WTC11 (cell line): ENCODE results near the gene FAM78B. TPM values are rescaled to one million over a fixed set of nuclear protein-coding genes. Genes with fewer than 3 reads are reported as not detected.

ENCODE experiments used
- ATAC-seq: fragments of 200-7000 bp; cut with Tn5 transposase; 2 replicates; pipeline ENCODE4 v1.10.0; 2021; ENCODE audit warnings: mild to moderate bottlenecking, moderate library complexity
- CTCF ChIA-PET: fragments of 300-600 bp; sonication (Branson Sonifier 250); formaldehyde crosslinking; loops from one replicate; lab custom pipeline; 2021; ENCODE audit warnings: antibody characterized with exemption; lab: Charles Lee
- POLR2A ChIA-PET: fragments of 350-600 bp; sonication (Branson Sonifier 250); formaldehyde crosslinking; loops from one replicate; lab custom pipeline; 2021; ENCODE audit warnings: antibody characterized with exemption; lab: Charles Lee
- DNase-seq: peaks from one replicate; pipeline ENCODE4 v3.0.0; 2021; ENCODE audit warnings: low spot score
- H3K27ac Mint-ChIP-seq: 2 replicates; pipeline ENCODE4 v1.8.0; 2021; ENCODE audit warnings: mixed read lengths
- H3K27me3 Mint-ChIP-seq: 2 replicates; pipeline ENCODE4 v1.8.0; 2021; ENCODE audit warnings: low read depth, mild to moderate bottlenecking, moderate library complexity, mixed read lengths
- H3K36me3 Mint-ChIP-seq: 2 replicates; pipeline ENCODE4 v1.8.0; 2021; ENCODE audit warnings: mixed read lengths
- H3K4me1 Mint-ChIP-seq: 2 replicates; pipeline ENCODE4 v1.8.0; 2022; ENCODE audit warnings: mixed read lengths
- H3K4me3 Mint-ChIP-seq: 2 replicates; pipeline ENCODE4 v1.8.0; 2021; ENCODE audit warnings: mild to moderate bottlenecking, moderate library complexity, mixed read lengths
- H3K9me3 Mint-ChIP-seq: 2 replicates; pipeline ENCODE4 v1.8.0; 2021; ENCODE audit warnings: mixed read lengths
- CDX4 ChIP-seq: fragments of 250-450 bp; sonication (Bioruptor Pico); IDR thresholded peaks from 2 replicates; pipeline ENCODE4 v1.9.0; 2021; ENCODE audit warnings: moderate library complexity, mild to moderate bottlenecking, inconsistent platforms, borderline replicate concordance
- FOXP4 ChIP-seq: sonication (generic); formaldehyde crosslinking; IDR thresholded peaks from 2 replicates; pipeline ENCODE4 v1.8.0; 2022; ENCODE audit warnings: mild to moderate bottlenecking, missing genetic modification reagents
- GABPB1 ChIP-seq: sonication (generic); formaldehyde crosslinking; IDR thresholded peaks from 2 replicates; pipeline ENCODE4 v1.8.1; 2023; ENCODE audit warnings: mild to moderate bottlenecking, missing genetic modification reagents
- GRHL2 ChIP-seq: fragments of 250-450 bp; sonication (Bioruptor Pico); IDR thresholded peaks from 2 replicates; pipeline ENCODE4 v1.8.0; 2022; ENCODE audit warnings: mild to moderate bottlenecking, moderate library complexity; ENCODE audit not compliant: insufficient replicate concordance, severe bottlenecking
- IRF2 ChIP-seq: sonication (generic); formaldehyde crosslinking; IDR thresholded peaks from 2 replicates; pipeline ENCODE4 v1.8.0; 2022; ENCODE audit warnings: low read depth, missing genetic modification reagents, borderline replicate concordance
- KAT7 ChIP-seq: sonication (generic); formaldehyde crosslinking; IDR thresholded peaks from 2 replicates; pipeline ENCODE4 v1.8.1; 2023; ENCODE audit warnings: missing genetic modification reagents, mild to moderate bottlenecking, borderline replicate concordance
- MYBL2 ChIP-seq: sonication (generic); formaldehyde crosslinking; IDR thresholded peaks from 2 replicates; pipeline ENCODE4 v1.8.1; 2023; ENCODE audit warnings: mild to moderate bottlenecking, moderate library complexity, missing genetic modification reagents
- NFATC4 ChIP-seq: fragments of 250-450 bp; sonication (Bioruptor Pico); IDR thresholded peaks from 2 replicates; pipeline ENCODE4 v1.9.0; 2021; ENCODE audit warnings: mild to moderate bottlenecking
- NFE2L1 ChIP-seq: sonication (generic); formaldehyde crosslinking; IDR thresholded peaks from 2 replicates; pipeline ENCODE4 v1.8.1; 2023; ENCODE audit warnings: missing genetic modification reagents
- NR1H2 ChIP-seq: sonication (generic); formaldehyde crosslinking; IDR thresholded peaks from 2 replicates; pipeline ENCODE4 v1.9.0; 2021; ENCODE audit warnings: mild to moderate bottlenecking, moderate library complexity, missing genetic modification reagents
- NR3C1 ChIP-seq: sonication (generic); formaldehyde crosslinking; conservative IDR thresholded peaks from 2 replicates; pipeline ENCODE4 v1.8.1; 2023; ENCODE audit warnings: low read depth, mild to moderate bottlenecking, missing genetic modification reagents
- PRRX2 ChIP-seq: fragments of 250-450 bp; sonication (Bioruptor Pico); IDR thresholded peaks from 2 replicates; pipeline ENCODE4 v1.8.0; 2021; ENCODE audit warnings: mild to moderate bottlenecking
- RORB ChIP-seq: fragments of 250-450 bp; sonication (Bioruptor Pico); IDR thresholded peaks from 2 replicates; pipeline ENCODE4 v1.9.0; 2021; ENCODE audit warnings: mild to moderate bottlenecking
- SOX15 ChIP-seq: fragments of 250-450 bp; sonication (Bioruptor Pico); IDR thresholded peaks from 2 replicates; pipeline ENCODE4 v1.9.0; 2021; ENCODE audit warnings: mild to moderate bottlenecking
- TCF7 ChIP-seq: sonication (generic); formaldehyde crosslinking; IDR thresholded peaks from 2 replicates; pipeline ENCODE4 v1.8.0; 2022; ENCODE audit warnings: mild to moderate bottlenecking, low read depth, missing genetic modification reagents, moderate library complexity
- USF2 ChIP-seq: sonication (generic); formaldehyde crosslinking; IDR thresholded peaks from 2 replicates; pipeline ENCODE4 v1.8.1; 2023; ENCODE audit warnings: mild to moderate bottlenecking, missing genetic modification reagents, moderate library complexity
- ZNF121 ChIP-seq: sonication (generic); formaldehyde crosslinking; IDR thresholded peaks from 2 replicates; pipeline ENCODE4 v1.8.0; 2023; ENCODE audit warnings: missing genetic modification reagents
- total RNA-seq: library from RNA; stranded (reverse); gene quantifications from 3 replicates; pipeline ENCODE4 v1.2.3, GENCODE V29; 2021
- TF ChIP-seq, protein P1 (sequence below): sonication (generic); formaldehyde crosslinking; IDR thresholded peaks from 2 replicates; pipeline ENCODE4 v1.8.1; 2022; ENCODE audit warnings: low read depth, missing genetic modification reagents, borderline replicate concordance
- TF ChIP-seq, protein P2 (sequence below): fragments of 250-450 bp; sonication (Bioruptor Pico); IDR thresholded peaks from 2 replicates; pipeline ENCODE4 v1.9.0; 2021; ENCODE audit warnings: mild to moderate bottlenecking
- TF ChIP-seq, protein P3 (sequence below): sonication (generic); formaldehyde crosslinking; IDR thresholded peaks from 2 replicates; pipeline ENCODE4 v1.8.0; 2022; ENCODE audit warnings: missing genetic modification reagents

FAM78B gene
- total RNA-seq, 1 experiment from 2014 or later, result 2.6 TPM

DNA sequence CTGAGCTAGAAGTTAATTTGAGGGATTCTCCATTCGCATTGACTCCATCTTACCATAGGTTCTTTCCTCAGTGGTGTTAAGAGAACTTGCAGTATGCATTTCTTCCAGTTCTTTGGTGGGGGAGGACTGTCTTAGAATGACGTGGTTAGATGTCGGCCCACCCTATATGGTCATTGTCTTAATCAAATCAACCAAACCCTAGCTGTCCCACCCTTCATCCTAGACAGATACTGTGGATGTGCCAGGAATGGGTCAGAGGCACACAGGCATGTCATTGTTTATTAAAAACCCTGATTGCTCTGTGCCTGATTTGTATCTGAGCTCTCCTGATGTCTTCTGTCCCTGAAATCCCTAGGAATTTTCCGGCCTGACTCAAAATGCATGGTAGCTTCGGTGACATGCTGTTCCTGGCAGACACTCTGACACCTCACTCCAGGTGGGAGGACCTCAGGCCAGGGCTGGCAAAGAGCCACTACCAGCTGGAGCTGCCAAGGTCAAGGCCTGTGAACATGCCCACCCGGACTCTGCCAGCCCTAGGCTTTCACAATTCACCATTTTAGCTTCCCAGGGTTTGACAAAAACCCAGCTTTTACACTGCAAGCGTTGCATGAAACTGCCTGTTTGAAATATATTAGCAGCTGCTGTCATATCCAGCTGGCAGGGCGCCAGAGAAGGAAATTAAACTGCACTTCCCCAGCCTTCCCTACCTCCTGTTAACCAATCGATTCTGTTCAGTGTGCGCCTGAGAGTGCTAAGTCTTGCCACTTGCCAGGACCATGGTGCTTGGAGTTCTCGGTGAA is 134.0 kb downstream of the FAM78B start:
- CTCF ChIA-PET, result interaction anchor here (0.6 kb wide), 1 partner anchor 172 kb away, joined by 3 read pairs; no protein-coding TSS in a partner anchor
- no peak for DNase-seq
- Mint-ChIP-seq H3K36me3 (no peaks in the 10 kb centered on the region), H3K4me3 (no peak overlapping the region), H3K9me3 (no peaks in the 10 kb centered on the region), H3K27me3 (no peaks in the 10 kb centered on the region), H3K27ac (no peak overlapping the region), H3K4me1 (peaks cover 19% of the 10 kb centered on the region)
- TF ChIP-seq FOXP4 (CRISPR knock-in tag), result no peak
- TF ChIP-seq PRRX2, result no peak
- TF ChIP-seq NR3C1, result no peak
- TF ChIP-seq USF2 (CRISPR knock-in tag), result no peak
- TF ChIP-seq SOX15 (CRISPR knock-in tag), result no peak
- no peak for TF ChIP-seq NFATC4 (CRISPR knock-in tag)
- TF ChIP-seq GRHL2, result no peak
- TF ChIP-seq, protein P1, sequence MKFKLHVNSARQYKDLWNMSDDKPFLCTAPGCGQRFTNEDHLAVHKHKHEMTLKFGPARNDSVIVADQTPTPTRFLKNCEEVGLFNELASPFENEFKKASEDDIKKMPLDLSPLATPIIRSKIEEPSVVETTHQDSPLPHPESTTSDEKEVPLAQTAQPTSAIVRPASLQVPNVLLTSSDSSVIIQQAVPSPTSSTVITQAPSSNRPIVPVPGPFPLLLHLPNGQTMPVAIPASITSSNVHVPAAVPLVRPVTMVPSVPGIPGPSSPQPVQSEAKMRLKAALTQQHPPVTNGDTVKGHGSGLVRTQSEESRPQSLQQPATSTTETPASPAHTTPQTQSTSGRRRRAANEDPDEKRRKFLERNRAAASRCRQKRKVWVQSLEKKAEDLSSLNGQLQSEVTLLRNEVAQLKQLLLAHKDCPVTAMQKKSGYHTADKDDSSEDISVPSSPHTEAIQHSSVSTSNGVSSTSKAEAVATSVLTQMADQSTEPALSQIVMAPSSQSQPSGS (CRISPR knock-in tag), result no peak
- TF ChIP-seq GABPB1, result no peak
- TF ChIP-seq TCF7 (CRISPR knock-in tag), result no peak
- TF ChIP-seq, protein P2, sequence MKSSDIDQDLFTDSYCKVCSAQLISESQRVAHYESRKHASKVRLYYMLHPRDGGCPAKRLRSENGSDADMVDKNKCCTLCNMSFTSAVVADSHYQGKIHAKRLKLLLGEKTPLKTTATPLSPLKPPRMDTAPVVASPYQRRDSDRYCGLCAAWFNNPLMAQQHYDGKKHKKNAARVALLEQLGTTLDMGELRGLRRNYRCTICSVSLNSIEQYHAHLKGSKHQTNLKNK (CRISPR knock-in tag), result no peak
- no peak for TF ChIP-seq MYBL2 (CRISPR knock-in tag)
- TF ChIP-seq, protein P3, sequence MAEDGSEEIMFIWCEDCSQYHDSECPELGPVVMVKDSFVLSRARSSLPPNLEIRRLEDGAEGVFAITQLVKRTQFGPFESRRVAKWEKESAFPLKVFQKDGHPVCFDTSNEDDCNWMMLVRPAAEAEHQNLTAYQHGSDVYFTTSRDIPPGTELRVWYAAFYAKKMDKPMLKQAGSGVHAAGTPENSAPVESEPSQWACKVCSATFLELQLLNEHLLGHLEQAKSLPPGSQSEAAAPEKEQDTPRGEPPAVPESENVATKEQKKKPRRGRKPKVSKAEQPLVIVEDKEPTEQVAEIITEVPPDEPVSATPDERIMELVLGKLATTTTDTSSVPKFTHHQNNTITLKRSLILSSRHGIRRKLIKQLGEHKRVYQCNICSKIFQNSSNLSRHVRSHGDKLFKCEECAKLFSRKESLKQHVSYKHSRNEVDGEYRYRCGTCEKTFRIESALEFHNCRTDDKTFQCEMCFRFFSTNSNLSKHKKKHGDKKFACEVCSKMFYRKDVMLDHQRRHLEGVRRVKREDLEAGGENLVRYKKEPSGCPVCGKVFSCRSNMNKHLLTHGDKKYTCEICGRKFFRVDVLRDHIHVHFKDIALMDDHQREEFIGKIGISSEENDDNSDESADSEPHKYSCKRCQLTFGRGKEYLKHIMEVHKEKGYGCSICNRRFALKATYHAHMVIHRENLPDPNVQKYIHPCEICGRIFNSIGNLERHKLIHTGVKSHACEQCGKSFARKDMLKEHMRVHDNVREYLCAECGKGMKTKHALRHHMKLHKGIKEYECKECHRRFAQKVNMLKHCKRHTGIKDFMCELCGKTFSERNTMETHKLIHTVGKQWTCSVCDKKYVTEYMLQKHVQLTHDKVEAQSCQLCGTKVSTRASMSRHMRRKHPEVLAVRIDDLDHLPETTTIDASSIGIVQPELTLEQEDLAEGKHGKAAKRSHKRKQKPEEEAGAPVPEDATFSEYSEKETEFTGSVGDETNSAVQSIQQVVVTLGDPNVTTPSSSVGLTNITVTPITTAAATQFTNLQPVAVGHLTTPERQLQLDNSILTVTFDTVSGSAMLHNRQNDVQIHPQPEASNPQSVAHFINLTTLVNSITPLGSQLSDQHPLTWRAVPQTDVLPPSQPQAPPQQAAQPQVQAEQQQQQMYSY (CRISPR knock-in tag), result no peak
- TF ChIP-seq KAT7 (CRISPR knock-in tag), result no peak
- TF ChIP-seq NFE2L1 (CRISPR knock-in tag), result no peak
- TF ChIP-seq ZNF121 (CRISPR knock-in tag), result no peak
- TF ChIP-seq CDX4, result no peak
- no peak for TF ChIP-seq RORB (CRISPR knock-in tag)
- TF ChIP-seq NR1H2 (CRISPR knock-in tag), result no peak
- no peak for TF ChIP-seq IRF2 (CRISPR knock-in tag)
- ATAC-seq, result no peak
- POLR2A ChIA-PET, result interaction anchor here (0.6 kb wide), 1 partner anchor 355 kb away, joined by 3 read pairs; no protein-coding TSS in a partner anchor
